Uterus (tissue), 2 donors: ENCODE measurements around the gene MYH10.

Experiments used
- CTCF ChIP-seq, 4 experiments: fragments of 200-600 bp in 2 of 4; fragments of 450-650 bp in 2 of 4; sonication (generic) in 2 of 4; IDR thresholded peaks; one replicate each; pipeline ENCODE4 v1.5.1; 2016 to 2019; ENCODE audit warnings: antibody characterized with exemption in 4 of 4, mild to moderate bottlenecking in 2 of 4, moderate library complexity in 1 of 4
- POLR2A ChIP-seq, 2 donors: fragments of 450-650 bp; IDR thresholded peaks; one replicate each; pipeline ENCODE4 v1.6.1; 2016; ENCODE audit warnings: antibody characterized with exemption in 2 of 2, mild to moderate bottlenecking in 1 of 2, moderate library complexity in 1 of 2

GRCh38 chr17:8475227-8475626 is 155.3 kb downstream of the MYH10 start:
- TF ChIP-seq CTCF (IDR thresholded peaks at IDR 0.05) = no peak
- no peak for TF ChIP-seq POLR2A (IDR thresholded peaks at IDR 0.05)
